ENCODE measurements around the gene ZDHHC11B.

The ZDHHC11B gene

GRCh38 chr5:671459-672328, 112.8 kb downstream of the ZDHHC11B start (continued):
- peak; percentile 16 for TF ChIP-seq ZBTB26 (tag by site-specific recombination; optimal IDR thresholded peaks at IDR 0.05)
- 0 out of 2 replicates have a peak, but pooled peaks have one; percentile 22 for TF ChIP-seq ZNF366 (tag by site-specific recombination; conservative IDR thresholded peaks at IDR 0.05)
- no peak for TF ChIP-seq ZNF658 (tag by site-specific recombination; IDR thresholded peaks at IDR 0.05)
- TF ChIP-seq ZNF362 (tag by site-specific recombination; IDR thresholded peaks at IDR 0.05): no peak
- TF ChIP-seq KLF1 (tag by site-specific recombination; IDR thresholded peaks at IDR 0.05): peak; percentile 96
- TF ChIP-seq ZXDB (tag by site-specific recombination; IDR thresholded peaks at IDR 0.05): peak; percentile 64; the same call in 1 of the 2 replicates
- TF ChIP-seq ZSCAN30 (tag by site-specific recombination; IDR thresholded peaks at IDR 0.05): peak; percentile 57; the same call in 1 of the 2 replicates
- no peak for TF ChIP-seq REPIN1 (tag by site-specific recombination; IDR thresholded peaks at IDR 0.05; ENCODE audit: low read depth)
- TF ChIP-seq ZNF629 (tag by site-specific recombination; IDR thresholded peaks at IDR 0.05): peak; percentile 56
- TF ChIP-seq ZNF266 (tag by site-specific recombination; IDR thresholded peaks at IDR 0.05; ENCODE audit: low read depth): no peak
- 0 out of 2 replicates have a peak, but pooled peaks have one; percentile 10 for TF ChIP-seq ZBTB8A (tag by site-specific recombination; IDR thresholded peaks at IDR 0.05)
- TF ChIP-seq ZFP37 (tag by site-specific recombination; IDR thresholded peaks at IDR 0.05): peak; percentile 70; the same call in 1 of the 2 replicates
- TF ChIP-seq ZSCAN5A (tag by site-specific recombination; IDR thresholded peaks at IDR 0.05): no peak
- 0 out of 2 replicates have a peak, but pooled peaks have one; percentile 29 for TF ChIP-seq ZNF501 (tag by site-specific recombination; IDR thresholded peaks at IDR 0.05)

- CTCF ChIA-PET: interaction anchor here (0.6 to 5.4 kb wide), 13 partner anchors 13 to 864 kb away, joined by 3 to 39 read pairs (median 4); no protein-coding TSS in a partner anchor
- H3K4me1 ChIP-seq (ENCODE audit: control insufficient read depth, insufficient read depth, low read length): peaks cover 19% of the 10 kb centered on the region
- no peak overlapping the region for H3K4me3 ChIP-seq (ENCODE audit: low read depth, low read length)
- POLR2A ChIA-PET: interaction anchor here (0.8 to 1.0 kb wide), 3 partner anchors 58 to 222 kb away, joined by 3 to 4 read pairs (median 3); partner anchors contain the start of genes BRD9 and TRIP13
- no peaks in the 10 kb centered on the region for H3K9me3 ChIP-seq (ENCODE audit: control insufficient read depth, insufficient read depth, low read depth, low read length)
- no peak overlapping the region for H3K27ac ChIP-seq (ENCODE audit: extremely low read depth, low read depth, low read length)
- peaks cover 0 to 26% of the 10 kb centered on the region in 2 experiments; a peak in 1 of 3 replicates for H3K36me3 ChIP-seq (ENCODE audit: control insufficient read depth in 2 of 2, insufficient read depth in 1 of 2, low read length in 2 of 2)
- TF ChIP-seq ZNF585B (tag by site-specific recombination; IDR thresholded peaks at IDR 0.05) (no peak), SP2 (tag by site-specific recombination; IDR thresholded peaks at IDR 0.05) (peak; percentile 17; the same call in 1 of the 2 replicates), GLIS2 (tag by site-specific recombination; IDR thresholded peaks at IDR 0.05) (peak; percentile 44; the same call in 1 of the 2 replicates), ZNF311 (tag by site-specific recombination; IDR thresholded peaks at IDR 0.05; ENCODE audit: borderline replicate concordance) (no peak), ZFP69B (tag by site-specific recombination; IDR thresholded peaks at IDR 0.05) (peak; percentile 61; the same call in 1 of the 2 replicates), ZSCAN23 (tag by site-specific recombination; IDR thresholded peaks at IDR 0.05) (no peak), KLF1 (tag by site-specific recombination; IDR thresholded peaks at IDR 0.05) (no peak)
Measured at GRCh38 chr5:670396-671270, 113.9 kb downstream of the ZDHHC11B start.
